Right hindlimb (tissue), 1 donor: Measurements from ENCODE around the gene POLR2F.
A peak's percentile ranks its signal among the peaks of the same experiment; 100 is the strongest.
"Not testable (repeated sequence)": the region's sequence is repeated elsewhere in the genome, so short reads cannot be mapped to it uniquely, and the experiment has no call there.

Experiments used
- DNase-seq: peaks from one replicate; pipeline ENCODE4 v3.0.0-alpha.2; 2018

POLR2F gene

GRCh38 chr22:37925767-37926166 lies 27.7 kb upstream of the POLR2F start:
- DNase-seq, result no peak

GRCh38 chr22:37926358-37926757 lies 27.1 kb upstream of the POLR2F start:
- DNase-seq, result no peak

DNA sequence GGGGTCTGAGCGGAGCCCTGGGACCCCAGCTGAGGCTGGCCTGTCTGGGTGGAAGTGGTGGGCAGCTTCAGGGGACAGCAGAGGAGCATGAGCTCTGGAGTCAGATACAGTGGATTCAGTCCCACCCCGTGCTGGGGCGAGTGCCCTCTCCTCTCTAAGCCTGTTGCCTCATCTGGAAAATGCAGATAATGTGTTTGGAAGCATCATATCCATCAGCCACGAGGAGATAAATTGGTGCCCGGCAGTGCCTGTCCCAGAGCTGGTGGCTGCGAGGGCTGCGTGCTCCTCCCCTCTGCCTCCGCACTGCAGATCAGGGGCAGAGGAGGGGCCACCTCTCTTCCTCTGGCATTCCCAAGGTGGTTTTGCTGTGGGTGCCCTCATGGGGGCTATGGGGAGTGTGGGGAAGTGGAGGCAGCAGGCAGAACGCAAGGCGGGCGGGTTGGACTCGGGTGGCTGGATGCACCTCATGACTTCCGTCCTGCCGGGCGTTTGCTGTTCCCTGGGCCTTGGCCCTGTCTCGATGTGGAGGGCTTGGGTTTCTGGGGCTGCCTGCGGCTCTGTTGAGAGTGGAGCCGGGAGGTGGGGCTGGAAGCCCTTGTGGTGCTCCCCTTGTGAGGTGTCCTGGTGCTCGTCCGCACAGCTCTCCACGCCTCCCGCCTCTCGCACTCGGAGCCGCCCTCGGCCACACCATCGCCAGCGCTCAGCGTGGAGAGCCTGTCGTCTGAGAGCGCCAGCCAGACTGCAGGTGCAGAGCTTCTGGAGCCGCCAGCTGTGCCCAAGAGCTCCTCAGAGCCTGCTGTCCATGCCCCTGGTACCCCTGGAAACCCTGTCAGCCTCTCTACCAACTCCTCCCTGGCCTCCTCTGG lies 26.5 kb upstream of the POLR2F start:
- no peak for DNase-seq

- DNase-seq, result no peak
Measured at GRCh38 chr22:37927637-37927936, 25.9 kb upstream of the POLR2F start.

GRCh38 chr22:37929390-37929789 lies 24.1 kb upstream of the POLR2F start:
- DNase-seq, result no peak

DNA sequence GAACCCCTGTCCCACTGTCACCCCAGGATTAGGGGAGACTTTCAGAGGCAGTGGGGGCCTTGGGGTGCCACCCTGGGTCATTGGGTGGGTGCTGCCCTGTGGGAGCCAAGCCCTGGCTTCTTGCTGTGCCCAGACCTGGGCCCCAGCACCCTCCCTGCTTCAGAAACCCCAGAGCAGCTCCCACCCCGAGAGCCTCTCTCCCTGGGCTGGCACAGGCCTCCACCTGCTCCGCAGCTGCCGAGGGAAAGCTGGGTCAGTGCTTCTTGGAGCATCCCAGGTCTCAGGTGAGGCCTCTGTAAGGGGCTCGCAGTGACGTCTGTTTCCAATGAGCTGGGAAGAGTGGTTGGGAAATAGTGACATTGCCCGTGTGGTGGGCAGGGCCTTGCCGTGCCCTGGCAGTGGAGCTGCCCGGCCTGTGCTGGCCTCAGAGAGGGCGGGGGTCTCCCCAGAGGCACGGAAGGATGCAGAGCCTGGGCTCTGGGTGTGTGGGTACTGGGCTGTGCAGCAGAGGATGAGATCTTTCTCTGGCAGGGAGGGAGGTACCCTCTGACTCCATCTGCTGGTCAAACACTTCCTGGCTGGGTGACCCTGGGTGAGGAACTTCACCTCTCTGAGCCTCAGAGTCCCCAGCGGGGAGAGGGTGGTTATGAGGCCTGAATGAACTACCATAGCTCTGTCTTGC lies 23.1 kb upstream of the POLR2F start:
- DNase-seq, result no peak

DNA sequence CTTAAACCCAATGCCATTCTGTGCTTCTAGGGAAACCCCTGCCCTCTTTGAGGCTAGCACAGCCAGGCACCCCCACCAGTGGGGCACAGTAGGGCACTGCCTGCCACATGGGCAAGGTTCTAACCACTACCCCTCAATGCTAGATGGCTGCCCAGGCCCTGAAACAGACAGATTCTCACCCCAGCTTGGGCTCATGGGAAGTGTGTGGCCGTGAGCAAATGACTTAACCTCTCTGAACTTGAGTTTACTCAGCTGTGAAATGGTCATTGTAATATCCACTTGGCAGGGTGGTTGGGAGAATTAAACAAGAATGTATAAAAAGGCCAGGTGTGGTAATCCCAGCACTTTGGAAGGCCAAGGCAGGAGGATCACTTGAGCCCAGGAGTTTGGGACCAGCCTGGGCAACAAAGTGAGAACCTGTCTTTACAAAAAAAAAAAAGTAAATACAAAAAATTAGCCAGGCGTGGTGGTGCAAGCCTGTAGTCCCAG lies 22.5 kb upstream of the POLR2F start:
- DNase-seq, result no peak

DNA sequence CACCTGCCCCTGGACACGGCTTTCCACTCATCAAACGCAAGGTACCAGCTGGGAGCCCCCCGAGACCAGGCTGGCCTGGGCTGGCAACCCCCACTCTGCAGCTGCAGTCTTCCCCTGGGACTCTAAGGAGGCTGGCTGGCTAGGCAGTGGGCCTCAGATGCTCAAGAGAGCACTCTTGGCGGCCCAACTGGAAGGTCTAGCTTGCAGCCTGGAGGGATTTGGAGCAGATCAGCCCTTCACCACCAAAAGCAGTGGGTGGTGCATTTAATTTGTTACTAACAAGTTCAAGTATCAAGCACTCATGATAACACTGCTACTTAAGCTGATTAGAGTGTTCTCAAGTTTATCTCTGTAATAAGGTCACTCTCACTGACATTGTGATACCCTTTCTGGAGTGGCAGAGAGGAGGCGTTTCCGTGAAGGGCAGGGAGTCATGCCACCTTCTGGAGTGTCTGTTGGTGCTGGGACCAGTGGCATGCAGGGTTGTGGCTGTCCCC lies 21.6 kb upstream of the POLR2F start:
- DNase-seq, result no peak

- no peak for DNase-seq
Measured at GRCh38 chr22:37932401-37932800, 21.1 kb upstream of the POLR2F start.

DNA sequence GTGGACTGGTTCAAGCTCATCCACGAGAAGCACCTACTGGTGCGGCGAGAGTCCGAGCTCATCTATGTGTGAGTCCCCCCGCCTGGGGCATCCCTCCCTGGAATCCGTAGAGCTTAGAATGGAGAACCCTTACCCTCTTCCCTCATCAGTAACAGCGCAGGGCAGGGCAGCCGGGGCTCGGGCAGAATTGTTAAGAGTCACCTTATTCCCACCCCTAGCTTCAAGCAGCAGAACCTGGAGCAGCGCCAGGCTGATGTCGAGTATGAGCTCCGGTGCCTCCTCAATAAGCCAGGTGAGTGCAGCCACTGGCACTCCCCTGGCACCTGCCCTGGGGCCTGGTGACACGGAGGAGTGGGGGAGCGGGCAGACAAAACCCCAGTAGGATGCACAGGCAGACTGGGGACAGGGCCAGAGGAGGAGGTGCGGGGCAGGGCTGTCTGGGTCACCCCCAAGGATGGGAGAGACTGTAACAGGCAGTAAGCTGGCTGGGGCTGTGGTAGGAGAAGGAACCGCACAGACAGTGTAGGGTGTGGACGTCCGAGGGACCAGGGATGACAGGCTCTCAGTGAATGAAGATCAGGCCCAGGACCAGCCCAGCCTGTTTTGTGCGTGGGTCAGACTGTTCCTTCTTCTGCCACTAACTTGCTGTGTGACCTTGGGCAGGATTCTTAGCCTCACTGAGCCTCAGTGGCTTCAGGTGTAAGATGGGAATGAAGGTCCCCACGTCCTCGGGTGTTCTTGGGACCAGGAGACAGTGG lies 20.5 kb upstream of the POLR2F start:
- DNase-seq, result no peak

DNA sequence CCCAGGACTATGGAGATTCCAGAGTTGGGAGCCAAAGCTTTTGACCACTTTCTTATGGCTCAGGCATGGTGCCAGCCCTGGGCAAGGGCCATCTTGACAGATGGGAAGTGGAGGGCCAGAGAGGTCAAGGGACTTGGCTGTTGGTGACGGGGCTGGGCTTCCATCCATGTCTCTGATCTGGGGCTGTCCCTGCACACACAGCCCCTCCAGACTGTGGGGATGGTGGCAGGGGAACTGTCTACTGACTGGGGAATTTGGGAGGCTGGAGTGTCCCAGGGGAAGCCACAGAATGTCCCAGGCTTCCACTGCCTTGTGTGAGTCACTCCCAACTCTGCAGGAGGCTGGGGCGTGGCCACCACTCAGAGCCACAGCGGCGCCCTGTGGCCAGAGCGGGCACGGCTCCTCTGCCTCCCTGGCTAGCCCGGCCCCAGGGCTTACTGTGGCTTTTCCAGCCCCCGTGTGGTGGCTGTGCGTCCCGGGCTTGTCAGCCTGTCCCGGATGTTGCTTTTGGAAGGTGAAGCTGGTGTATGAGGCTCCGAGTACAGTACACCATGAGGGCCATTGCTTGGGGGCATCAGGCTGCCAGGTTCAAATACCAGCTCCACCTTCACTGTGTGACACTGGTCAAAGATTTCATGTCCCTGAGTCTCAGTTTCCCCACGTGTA lies 19.7 kb upstream of the POLR2F start:
- peak; percentile 85 for DNase-seq

- no peak for DNase-seq
Measured at GRCh38 chr22:37940698-37941376, 12.7 kb upstream of the POLR2F start.

DNA sequence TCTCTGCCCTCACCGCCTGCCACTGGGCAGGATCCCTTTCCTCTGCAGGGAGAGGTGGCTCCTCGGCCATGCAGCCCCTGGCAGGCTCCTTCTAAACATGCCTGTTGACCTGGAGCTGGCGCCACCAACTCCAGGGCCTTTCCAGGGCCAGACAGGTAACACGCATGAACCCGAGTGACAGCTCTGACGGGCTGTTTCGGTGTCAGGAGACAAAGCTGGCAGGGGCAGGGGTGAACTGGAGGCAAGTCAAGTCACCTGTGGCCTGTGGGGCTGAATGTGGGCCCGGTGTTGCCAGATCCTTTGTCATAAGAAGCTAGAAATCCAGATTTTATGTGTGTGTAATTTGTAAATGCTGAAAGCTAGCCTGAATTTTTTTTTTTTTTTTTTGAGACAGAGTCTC lies 11.4 kb upstream of the POLR2F start:
- DNase-seq, result no peak

DNA sequence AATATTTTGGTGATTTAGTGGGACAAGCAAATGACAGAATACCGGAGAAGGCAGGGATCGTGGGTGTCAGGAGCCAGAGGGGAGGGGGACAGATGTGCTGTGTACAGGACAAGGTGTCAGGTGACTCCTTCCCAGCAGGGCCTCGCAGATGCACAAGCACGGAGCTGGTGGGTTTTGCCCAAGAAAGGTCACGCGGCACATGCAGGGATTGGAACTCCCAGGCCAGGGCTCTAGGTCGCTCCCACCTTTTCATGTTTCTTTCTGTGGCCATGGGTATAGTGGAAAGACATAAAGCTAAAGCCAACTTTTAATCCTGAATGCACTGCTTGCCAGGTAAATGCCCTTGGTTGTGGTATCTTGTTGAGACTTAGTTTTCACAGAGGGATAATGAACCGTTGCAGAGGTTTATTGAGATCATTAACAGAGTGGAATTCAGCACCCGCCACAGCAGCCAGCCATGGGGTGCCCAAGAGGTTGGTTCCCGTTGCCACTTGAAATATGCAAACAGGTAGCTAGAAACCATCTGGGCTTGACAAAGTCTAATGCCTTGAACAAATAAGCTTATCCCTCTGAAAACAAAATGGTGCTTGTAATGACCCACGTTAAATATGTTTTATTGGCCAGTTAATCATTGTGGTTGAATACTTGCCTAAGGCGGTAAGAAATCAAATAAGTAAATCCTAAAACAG lies 10.2 kb upstream of the POLR2F start:
- DNase-seq, result no peak

GRCh38 chr22:37943825-37944198 lies 9.7 kb upstream of the POLR2F start:
- no peak for DNase-seq

GRCh38 chr22:37944423-37944822 lies 9.1 kb upstream of the POLR2F start:
- not testable (repeated sequence) for DNase-seq

GRCh38 chr22:37947142-37947795 lies 6.2 kb upstream of the POLR2F start:
- not testable (repeated sequence) for DNase-seq

GRCh38 chr22:37951305-37951704 lies 2.2 kb upstream of the POLR2F start:
- no peak for DNase-seq

DNA sequence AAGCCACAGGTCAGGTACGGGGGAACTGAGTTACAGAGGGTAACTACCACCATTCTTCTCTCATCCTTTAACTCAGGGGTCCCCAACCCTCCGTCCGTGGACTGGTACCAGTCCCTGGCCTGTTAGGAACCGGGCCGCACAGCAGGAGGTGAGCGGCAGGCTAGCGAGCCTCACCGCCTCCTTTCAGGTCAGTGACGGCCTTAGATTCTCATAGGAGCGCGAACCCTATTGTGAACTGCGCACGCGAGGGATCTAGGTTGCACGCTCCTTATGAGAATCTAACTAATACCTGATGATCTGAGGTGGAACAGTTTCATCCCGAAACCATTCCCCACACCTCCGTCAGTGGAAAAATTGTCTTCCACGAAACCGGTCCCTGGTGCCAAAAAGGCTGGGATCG lies 870 bp upstream of the POLR2F start:
- DNase-seq, result not testable (repeated sequence)

DNA sequence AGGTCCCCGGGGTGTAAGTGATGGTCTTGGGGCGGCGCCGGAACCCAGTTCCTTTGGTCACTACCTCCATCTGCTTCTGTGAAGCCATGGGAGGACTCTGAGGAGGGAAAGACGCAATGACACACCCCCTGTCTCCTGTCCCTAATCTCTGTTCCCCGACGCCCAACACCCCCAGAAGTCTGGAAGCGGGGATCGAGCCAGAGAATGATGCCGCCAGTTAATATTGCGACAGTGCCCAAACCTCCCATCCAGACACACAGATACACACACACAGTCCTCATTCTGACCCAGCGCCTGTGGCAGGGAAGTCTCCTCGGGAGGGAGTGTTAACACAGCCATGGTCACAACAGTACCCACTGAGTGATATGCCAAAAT lies 450 bp upstream of the POLR2F start:
- DNase-seq, result no peak

DNA sequence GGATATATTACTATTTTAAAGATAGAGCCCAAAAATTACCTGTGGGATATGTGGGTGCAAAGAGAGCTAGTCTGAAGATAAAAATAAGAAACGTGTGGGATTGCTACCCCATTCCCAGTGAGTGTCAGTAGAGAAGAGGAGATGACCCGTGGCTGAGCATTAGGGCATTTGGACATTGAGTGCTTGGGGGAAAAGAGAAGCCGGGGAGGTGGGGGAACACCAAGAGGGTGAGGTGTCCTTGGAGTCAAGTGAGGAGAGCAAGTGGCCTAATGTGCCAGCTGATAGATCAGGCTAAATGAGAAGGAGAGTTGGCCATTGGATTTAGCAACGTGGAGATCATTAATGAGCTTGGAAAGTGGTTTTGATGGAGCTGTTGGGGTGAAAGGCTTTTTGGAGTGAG lies 1.2 kb downstream of the POLR2F start:
- DNase-seq, result no peak
